ENCODE results near the gene NUBP2.
A peak's percentile ranks its signal among the peaks of the same experiment; 100 is the strongest.

NUBP2 gene

GRCh38 chr16:1807626-1808025 lies 24.9 kb downstream of the NUBP2 start:
- no peak for DNase-seq (ENCODE audit: low read depth in 2 of 2)

DNA sequence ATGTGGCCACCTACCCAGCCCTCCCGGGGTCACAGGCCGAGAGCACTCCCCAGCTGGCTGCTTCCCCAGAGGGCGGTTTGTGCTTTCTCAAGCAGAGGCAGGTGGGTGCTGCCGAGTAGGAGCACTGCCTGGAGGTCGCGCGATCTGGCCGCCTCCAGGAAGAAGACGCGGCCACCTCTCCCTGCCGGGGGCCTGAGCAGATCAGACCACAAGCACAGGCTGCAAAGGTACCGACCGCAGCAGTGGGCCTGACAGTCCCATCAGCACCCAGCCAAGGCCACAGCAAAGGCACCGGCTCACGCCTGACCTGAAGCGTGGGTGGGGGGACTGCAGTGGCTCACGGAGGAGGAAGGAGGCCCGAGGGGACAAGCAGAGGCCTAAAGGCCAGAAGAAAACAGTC lies 25.9 kb downstream of the NUBP2 start:
- DNase-seq (ENCODE audit: low read depth in 2 of 2), result no peak

DNA sequence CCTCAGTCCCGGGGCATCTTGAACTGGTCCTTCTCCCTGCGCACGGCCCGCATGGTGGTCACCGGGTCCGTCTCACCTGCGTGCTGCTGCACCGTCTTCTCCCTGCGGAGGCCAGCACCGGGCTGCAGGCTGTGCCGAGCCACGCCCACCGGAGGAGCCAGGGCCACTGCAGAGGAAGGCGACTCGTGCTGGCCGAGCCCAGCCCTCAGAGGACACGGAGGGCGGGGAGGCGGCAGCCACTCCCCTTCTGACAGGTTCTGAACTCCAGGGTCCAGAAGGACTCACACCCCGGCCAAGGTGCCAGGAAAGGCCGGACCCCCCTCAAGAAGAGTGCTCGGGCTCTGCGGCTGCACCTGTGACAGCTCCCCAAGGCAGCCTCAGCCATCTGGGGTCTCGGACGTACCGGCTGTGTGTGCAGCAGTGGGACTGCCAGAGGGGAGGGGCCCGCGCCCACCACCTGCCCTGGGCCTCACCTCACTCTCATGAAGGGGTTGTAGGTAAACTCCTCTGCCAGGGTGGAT lies 26.6 kb downstream of the NUBP2 start:
- no peak for DNase-seq (ENCODE audit: low read depth in 2 of 2)

DNA sequence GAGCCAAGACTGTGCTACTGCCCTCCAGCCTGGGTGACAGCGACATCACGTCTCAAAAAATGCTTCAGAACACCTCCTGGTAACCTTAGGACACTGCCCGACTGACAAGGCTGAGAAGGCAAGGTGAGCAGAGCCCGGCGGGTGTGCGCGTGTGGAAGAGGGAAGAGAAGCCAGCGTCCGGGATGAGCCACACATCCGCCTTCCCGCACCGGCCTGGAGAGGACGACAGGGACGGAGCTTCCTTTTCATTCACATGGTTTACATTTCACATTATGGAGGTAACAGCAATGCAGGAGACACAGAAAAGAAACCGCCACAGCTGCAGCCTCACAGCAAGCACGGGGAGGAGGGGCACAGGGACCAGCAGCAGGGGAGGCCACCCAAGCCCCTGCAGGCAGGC lies 27.3 kb downstream of the NUBP2 start:
- DNase-seq (ENCODE audit: low read depth in 2 of 2), result no peak

DNA sequence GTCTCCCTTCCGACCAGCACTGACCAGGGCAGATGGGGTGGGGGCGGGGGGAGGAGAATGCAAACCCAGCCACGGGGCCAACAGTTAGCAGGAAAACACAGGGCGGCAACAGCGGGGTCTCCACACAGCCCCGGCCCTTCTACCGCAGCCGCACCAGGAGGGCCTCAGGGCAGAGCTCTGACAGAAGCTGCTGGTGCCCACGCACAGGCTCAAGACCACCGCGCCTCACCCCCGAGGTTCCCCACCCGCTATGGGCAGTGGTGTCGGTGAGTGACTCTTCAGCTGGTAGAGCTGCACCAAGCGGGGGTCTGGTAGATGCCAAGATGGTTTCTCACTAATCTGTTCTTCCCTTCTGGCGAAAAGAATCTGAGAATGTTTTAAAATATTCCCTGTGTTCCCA lies 27.8 kb downstream of the NUBP2 start:
- no peak for DNase-seq (ENCODE audit: low read depth in 2 of 2)

- DNase-seq (ENCODE audit: low read depth in 2 of 2), result peak; percentile 15 to 44
These were observed 30.0 kb downstream of the NUBP2 start for GRCh38 chr16:1812732-1813163.

- DNase-seq (ENCODE audit: low read depth in 2 of 2), result no peak
These were observed 32.7 kb downstream of the NUBP2 start for GRCh38 chr16:1815461-1815860.

DNA sequence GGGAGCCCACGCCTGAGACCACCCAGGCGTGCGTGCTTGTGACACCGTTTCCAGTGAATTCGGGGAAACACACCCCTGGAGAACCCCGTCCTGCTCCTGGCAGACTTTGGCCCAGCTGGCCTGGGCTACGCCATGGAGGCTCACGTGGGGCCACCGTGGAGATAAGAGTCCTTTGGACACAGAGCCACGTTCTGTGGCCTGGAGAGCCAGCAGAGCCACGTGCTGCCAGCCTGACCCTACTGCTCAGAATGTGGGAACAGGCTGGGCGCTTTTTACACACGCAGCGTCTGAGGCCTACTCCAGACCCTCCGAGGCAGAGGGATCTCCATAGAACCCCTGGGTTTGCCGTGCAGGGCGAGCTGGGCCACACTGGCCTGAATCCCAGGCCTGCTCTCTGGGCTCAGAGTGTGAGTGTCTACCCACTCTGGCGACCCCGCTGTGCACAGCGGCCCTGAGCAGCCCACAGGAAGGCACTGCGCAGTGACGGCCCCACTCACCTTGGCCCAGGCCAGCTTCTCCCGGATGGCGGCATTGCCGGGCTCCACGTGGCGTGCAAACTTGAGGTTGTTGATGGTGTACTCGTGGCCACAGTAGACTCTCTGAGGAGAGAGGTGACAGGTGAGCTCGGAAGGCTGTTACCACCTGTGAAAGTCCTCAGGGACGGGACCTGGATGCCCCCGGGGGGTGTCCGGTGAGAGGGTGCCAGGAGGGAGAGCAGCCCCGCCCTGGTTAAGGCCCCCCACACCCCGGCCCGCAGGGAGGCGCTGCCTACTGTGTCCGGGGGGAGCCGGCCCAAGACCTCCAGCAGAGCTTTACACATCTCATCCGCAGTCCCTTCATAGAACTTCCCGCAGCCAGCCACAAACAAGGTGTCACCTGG lies 33.9 kb downstream of the NUBP2 start:
- no peak for DNase-seq (ENCODE audit: low read depth in 2 of 2)

DNA sequence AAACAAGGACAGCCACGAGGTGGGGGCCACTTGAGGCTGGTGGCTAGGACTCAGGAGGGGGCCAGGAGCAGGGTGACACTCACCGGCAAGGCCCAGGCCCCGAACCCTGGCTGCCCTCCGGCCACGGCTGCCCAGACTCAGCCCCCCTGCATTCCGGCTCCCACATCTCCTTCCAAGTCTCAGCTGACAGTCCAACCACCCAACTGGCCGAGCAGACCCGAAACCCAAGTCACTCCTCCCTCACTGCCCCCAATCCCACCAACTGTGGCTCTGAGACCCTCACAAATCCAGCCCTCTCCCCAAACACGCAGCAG lies 34.5 kb downstream of the NUBP2 start:
- no peak for DNase-seq (ENCODE audit: low read depth in 2 of 2)

DNA sequence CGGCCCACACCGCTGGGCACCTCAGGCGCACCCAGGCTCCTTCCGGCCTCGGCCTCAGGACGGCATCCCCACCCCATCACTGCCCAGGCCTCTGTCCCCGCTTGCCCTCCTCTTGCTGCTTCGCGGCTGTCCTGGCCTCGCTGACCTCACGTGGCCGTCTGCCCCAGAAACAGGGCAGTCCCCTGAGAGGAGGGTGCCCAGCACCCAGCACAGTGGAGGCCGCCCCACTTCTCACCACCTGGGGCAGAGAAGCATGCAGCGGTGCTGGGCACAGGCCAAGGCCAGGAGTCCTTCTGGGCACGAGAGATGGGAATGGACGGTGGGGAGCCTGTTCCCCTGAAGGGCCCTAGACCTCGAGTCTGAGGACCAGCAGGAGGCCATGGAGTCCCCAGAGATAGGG lies 35.0 kb downstream of the NUBP2 start:
- no peak for DNase-seq (ENCODE audit: low read depth in 2 of 2)

GRCh38 chr16:1818204-1818872 lies 35.6 kb downstream of the NUBP2 start:
- no peak for DNase-seq (ENCODE audit: low read depth in 2 of 2)

- no peak for DNase-seq (ENCODE audit: low read depth in 2 of 2)
These were observed 36.2 kb downstream of the NUBP2 start for GRCh38 chr16:1818873-1819525.

DNA sequence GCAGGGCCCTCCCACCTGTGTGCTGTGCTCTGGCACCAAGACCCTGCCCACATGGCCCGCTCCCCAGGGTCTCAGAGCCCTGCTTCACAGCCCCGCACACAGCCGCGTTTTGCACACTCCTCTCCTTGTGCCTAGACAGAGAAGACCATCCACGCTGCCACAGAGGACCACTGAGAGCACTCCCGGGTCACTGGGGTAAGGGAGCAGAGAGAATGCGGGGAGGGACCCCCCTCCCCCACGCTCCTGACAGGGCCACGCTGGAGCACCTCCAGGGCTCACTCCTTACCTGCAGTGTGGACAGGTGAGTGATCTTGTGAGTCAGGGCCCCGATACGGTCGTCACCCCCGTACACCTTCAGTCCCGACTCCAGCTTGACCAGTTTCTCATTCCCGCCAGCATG lies 36.9 kb downstream of the NUBP2 start:
- DNase-seq (ENCODE audit: low read depth in 2 of 2), result no peak

DNA sequence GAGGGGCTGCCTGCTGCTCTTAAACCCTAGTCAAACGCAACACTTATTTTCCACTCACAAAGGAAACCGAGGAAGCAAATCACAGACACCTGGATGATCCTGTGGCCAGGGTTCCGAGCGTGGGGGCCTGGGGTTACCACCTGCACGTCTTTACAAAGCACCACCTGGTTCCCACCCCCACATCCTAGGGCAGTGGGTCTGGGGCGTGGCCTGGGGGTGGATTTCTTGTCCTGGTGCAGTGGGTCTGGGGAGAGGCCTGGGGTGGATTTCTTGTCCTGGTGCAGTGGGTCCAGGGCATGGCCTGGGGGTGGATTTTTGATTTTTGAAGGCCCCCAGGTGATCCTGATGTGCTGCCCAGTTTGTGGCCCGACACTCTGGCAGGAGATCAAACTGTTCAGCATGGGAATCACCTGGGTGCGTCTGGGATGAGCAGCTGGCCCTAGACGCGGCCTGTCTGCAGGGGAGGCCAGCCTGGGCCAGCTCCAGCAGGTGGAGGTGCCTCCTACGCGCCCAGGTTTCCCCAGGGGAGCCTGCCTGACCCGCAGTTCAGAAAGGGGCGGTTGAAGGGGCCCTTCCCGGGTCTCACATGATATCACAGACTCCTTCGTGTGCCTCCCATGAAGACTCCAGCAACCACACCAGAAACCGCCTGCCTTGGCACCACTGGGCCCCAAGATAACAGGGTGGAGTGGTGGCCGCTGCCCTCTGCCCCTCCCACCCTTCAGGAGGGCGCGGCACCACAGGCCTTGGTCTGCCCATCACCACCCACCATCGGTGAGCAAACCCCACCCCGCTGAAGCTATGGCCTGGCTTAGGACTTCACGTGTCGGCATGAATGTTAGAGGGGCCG lies 37.6 kb downstream of the NUBP2 start:
- DNase-seq (ENCODE audit: low read depth in 2 of 2), result no peak

DNA sequence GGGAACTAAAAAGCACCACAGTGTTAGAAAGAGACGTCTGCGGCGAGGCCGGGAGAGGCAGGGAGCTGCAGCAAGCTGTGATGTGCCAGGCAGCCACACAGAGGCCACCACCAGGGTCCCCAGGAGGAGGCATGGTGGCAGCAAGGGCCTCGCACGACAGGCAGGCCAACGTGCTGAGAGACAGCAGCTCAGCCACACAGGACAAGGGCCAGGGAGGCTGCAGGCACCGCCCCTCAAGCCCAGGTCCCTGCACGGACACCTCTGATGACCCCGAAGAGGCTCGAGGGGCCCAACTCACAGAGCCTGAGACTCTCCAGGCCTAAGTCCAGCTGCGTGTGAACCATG lies 38.2 kb downstream of the NUBP2 start:
- DNase-seq (ENCODE audit: low read depth in 2 of 2), result no peak

DNA sequence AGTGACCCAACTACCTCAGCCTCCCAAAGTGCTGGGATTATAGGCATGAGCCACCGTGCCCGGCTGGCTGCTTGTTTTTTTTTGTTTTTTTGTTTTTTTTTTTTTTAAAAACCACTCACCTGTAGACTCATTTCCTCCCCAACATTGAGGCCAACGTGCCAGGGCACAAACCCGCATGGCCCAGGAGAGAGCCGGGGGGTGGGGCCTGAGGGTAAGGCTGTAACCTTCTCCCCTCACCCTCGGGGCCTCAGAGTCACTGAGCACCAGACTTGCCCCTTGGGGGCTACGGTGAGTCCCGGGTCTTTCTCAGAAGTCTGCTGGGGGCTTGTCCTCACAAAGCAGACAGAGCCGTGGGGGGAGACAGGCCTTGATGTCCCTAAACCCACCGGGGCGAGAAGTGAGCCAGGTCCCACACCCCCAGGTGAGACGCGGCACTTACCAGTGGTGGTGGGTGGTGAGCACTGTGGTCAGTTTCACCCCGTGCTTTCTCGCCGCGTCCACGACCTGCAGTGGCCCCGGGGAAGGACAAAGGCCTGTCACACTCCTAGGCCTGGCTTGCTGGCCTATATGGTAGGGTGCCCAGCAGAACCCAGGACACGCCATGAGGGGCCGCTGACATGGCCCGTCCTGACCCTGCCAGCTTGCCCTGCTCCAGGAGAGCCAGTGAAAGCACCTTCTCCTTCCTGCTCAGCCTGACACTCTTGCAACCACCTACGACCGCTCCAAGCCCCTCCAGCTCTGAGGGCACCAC lies 39.3 kb downstream of the NUBP2 start:
- DNase-seq (ENCODE audit: low read depth in 2 of 2), result no peak

GRCh38 chr16:1822801-1823200 lies 40.0 kb downstream of the NUBP2 start:
- DNase-seq (ENCODE audit: low read depth in 2 of 2), result no peak

DNA sequence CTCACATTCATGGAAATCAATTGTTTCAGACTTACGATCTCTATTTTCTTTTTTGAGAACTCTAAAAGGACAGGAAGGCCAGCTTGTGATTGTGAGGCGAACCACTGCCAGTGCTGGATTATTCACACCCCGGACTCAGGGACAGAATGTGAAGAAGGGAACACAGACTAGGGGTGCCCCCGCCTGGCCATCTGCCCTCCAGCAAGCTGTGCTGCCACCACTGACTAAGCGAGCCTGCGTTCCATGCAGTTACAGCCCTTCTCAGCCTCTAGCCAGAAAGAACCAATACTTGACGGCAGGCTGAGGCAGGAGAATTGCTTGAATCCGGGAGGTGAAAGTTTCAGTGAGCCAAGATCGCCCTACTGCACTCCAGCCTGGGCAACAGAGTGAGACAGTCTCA lies 41.1 kb downstream of the NUBP2 start:
- DNase-seq (ENCODE audit: low read depth in 2 of 2), result no peak

- no peak for DNase-seq (ENCODE audit: low read depth in 2 of 2)
These were observed 42.7 kb downstream of the NUBP2 start for GRCh38 chr16:1825381-1825863.

DNA sequence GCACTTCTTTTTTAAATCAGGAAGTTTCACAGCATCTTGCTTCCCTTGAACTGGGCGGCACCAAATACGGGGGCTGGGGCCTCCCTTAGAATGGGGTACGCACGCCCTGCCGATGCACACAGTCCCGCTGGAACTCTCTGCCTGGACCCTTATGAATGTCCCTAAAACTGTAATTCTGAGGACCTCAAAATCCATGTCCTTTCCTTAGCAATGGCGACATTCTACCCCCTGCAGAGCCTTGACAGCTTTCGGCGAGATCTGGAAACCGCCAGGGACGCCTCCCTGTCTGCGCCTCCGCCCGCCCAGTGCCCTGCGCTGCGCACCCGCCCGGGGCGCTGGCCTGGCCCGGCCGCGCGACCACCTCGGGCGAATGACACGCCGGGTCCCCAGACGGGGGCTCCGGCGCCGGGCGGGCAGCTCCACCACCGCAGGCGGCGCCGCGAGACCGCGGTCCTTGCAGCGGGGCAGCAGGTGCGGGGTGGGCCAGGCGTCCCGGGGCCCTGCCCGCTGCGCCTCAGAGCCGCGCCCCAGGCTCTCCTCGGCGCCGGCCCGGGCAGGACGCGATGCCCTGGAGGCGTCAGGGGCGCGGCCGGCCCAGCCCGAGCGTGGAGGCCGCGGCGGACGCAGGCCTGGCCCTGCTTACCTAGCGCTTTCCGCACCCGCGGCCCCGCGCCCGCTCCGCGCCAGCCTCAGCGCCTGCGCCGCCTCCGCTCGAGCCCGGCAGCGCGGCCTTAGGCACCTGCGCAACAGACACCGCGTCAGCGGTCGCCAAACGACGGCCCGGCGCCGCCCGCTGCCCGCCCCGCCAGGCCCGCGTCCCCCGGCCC lies 43.3 kb downstream of the NUBP2 start:
- DNase-seq (ENCODE audit: low read depth in 2 of 2), result peak; percentile 40 to 56
